K562 (cell line): ENCODE measurements around the gene NDUFB5.

Source experiments
- CBX2 ChIP-seq: fragments of 200-600 bp; sonication (generic); IDR thresholded peaks from one replicate; pipeline ENCODE4 v1.6.1; 2012; ENCODE audit warnings: mild to moderate bottlenecking, low read length, inconsistent platforms; ENCODE audit not compliant: insufficient read depth, poor library complexity, severe bottlenecking
- CHD1 ChIP-seq: fragments of 200-600 bp; sonication (generic); IDR thresholded peaks from one replicate; pipeline ENCODE4 v1.6.1; 2012; ENCODE audit warnings: mild to moderate bottlenecking, moderate library complexity, low read length, inconsistent platforms
- CTCF ChIP-seq, 3 experiments: IDR thresholded peaks in 2 of 3; conservative IDR thresholded peaks in 1 of 3; 2 replicates each; pipeline ENCODE4 v1.5.1; 2011 to 2012; ENCODE audit warnings: low read length in 3 of 3, mild to moderate bottlenecking in 3 of 3, control low read depth in 2 of 3, improper control_type of control experiment in 1 of 3, inconsistent platforms in 1 of 3, low read depth in 1 of 3, mixed read lengths in 1 of 3, moderate library complexity in 1 of 3; ENCODE audit not compliant: insufficient read depth in 2 of 3
- E2F4 ChIP-seq: sonication (generic); formaldehyde crosslinking; IDR thresholded peaks from 2 replicates; pipeline ENCODE4 v1.8.0; 2022; ENCODE audit warnings: mild to moderate bottlenecking, low read depth, missing genetic modification reagents
- GABPA ChIP-seq: fragments of 200-800 bp; sonication (Bioruptor generic); conservative IDR thresholded peaks from 2 replicates; pipeline ENCODE4 v1.6.1; 2016; ENCODE audit warnings: low read depth, missing genetic modification characterization, missing compliant biosample characterization
- HNRNPUL1 ChIP-seq: fragments of 200-400 bp; formaldehyde crosslinking; IDR thresholded peaks from 2 replicates; pipeline ENCODE4 v1.6.1; 2017; ENCODE audit warnings: low read length
- MAX ChIP-seq: sonication (generic); formaldehyde crosslinking; IDR thresholded peaks from 2 replicates; pipeline ENCODE4 v1.9.0; 2022; ENCODE audit warnings: mild to moderate bottlenecking, missing genetic modification reagents
- PCBP1 ChIP-seq: fragments of 200-400 bp; formaldehyde crosslinking; IDR thresholded peaks from 2 replicates; pipeline ENCODE4 v1.6.1; 2018; ENCODE audit warnings: mild to moderate bottlenecking, low read depth, low read length; ENCODE audit not compliant: poor library complexity, severe bottlenecking
- PRDM10 ChIP-seq: fragments of 450-650 bp; IDR thresholded peaks from 2 replicates; pipeline ENCODE4 v1.6.1; 2018; ENCODE audit not compliant: partially characterized antibody
- RBM34 ChIP-seq: fragments of 200-400 bp; formaldehyde crosslinking; IDR thresholded peaks from 2 replicates; pipeline ENCODE4 v1.6.1; 2018; ENCODE audit warnings: low read length, borderline replicate concordance; ENCODE audit not compliant: insufficient read depth
- RFX5 ChIP-seq: IDR thresholded peaks from 2 replicates; pipeline ENCODE4 v1.6.1; 2011; ENCODE audit warnings: low read depth, mild to moderate bottlenecking, improper control_type of control experiment, low read length
- STAT6 ChIP-seq: sonication (generic); formaldehyde crosslinking; IDR thresholded peaks from 2 replicates; pipeline ENCODE4 v1.8.1; 2023; ENCODE audit warnings: mild to moderate bottlenecking, missing genetic modification reagents
- YY1 ChIP-seq, 3 experiments: IDR thresholded peaks; 2 replicates each; pipeline ENCODE4 v1.6.1; 2011; ENCODE audit warnings: low read length in 2 of 3, mild to moderate bottlenecking in 2 of 3, moderate library complexity in 2 of 3, borderline replicate concordance in 1 of 3, control low read depth in 1 of 3, low read depth in 1 of 3; ENCODE audit not compliant: insufficient read depth in 3 of 3, insufficient replicate concordance in 2 of 3, control insufficient read depth in 1 of 3, insufficient read length in 1 of 3; ENCODE audit errors: extremely low read depth in 1 of 3
- ZBTB11 ChIP-seq, 3 experiments: fragments of 200-800 bp in 1 of 3; fragments of 250-450 bp in 1 of 3; fragments of 450-650 bp in 1 of 3; sonication (Bioruptor Pico) in 1 of 3; sonication (Bioruptor generic) in 1 of 3; formaldehyde crosslinking in 1 of 3; IDR thresholded peaks; 2 replicates each; pipeline versions ENCODE4 v1.6.1 to v1.8.0; 2016 to 2022; ENCODE audit warnings: mild to moderate bottlenecking in 2 of 3, missing genetic modification characterization in 2 of 3, missing compliant biosample characterization in 1 of 3, moderate library complexity in 1 of 3

GRCh38 chr3:179672918-179673317 is 68.3 kb downstream of the NDUFB5 start:
- TF ChIP-seq STAT6 (no peak), CHD1 (no peak), ZBTB11 (CRISPR knock-in tag; IDR thresholded peaks at IDR 0.05) (no peak), RFX5 (no peak), CTCF (IDR thresholded peaks at IDR 0.05 in 2 of 3, conservative IDR thresholded peaks at IDR 0.05 in 1 of 3; ENCODE audit: insufficient read depth in 2 of 3, low read depth in 1 of 3, low read length in 3 of 3) (no peak), PCBP1 (no peak), E2F4 (CRISPR knock-in tag) (no peak), YY1 (IDR thresholded peaks at IDR 0.05; ENCODE audit: borderline replicate concordance in 1 of 3, control insufficient read depth in 1 of 3, extremely low read depth in 1 of 3, insufficient read depth in 3 of 3, insufficient read length in 1 of 3, insufficient replicate concordance in 2 of 3, low read depth in 1 of 3, low read length in 2 of 3) (no peak), PRDM10 (no peak), HNRNPUL1 (no peak), MAX (no peak), RBM34 (no peak), GABPA (no peak), CBX2 (no peak)
